Loucy (cell line): ENCODE results near the gene CDHR1.

Experiments used
- CTCF ChIP-seq: fragments of 200-600 bp; sonication (generic); conservative IDR thresholded peaks from 2 replicates; pipeline ENCODE4 v1.5.1; 2014; ENCODE audit warnings: mild to moderate bottlenecking, antibody characterized with exemption, low read length
- EZH2phosphoT487 ChIP-seq: fragments of 200-600 bp; IDR thresholded peaks from 2 replicates; pipeline ENCODE4 v1.6.1; 2018; ENCODE audit warnings: antibody characterized with exemption, mild to moderate bottlenecking, moderate library complexity, borderline replicate concordance

GRCh38 chr10:84176836-84177474 lies 17.4 kb upstream of the CDHR1 start:
- no peak for TF ChIP-seq CTCF
- TF ChIP-seq EZH2phosphoT487 = no peak
